ENCODE measurements around the gene BST2. TPM values are rescaled to one million over a fixed set of nuclear protein-coding genes. Genes with fewer than 3 reads are reported as not detected.

The BST2 gene
- total and polyA plus RNA-seq, 2 of the 4 experiments (the other 2 are of a cell fraction), result 0.18 to 0.92 TPM

GRCh38 chr19:17448131-17448967 lies 42.9 kb upstream of the BST2 start, which contains the start of gene TMEM221:
Gene TMEM221, minus strand, starts transcription at chr19:17448668. Its CDS starts 206 bp downstream, at chr19:17448462.
- Histone ChIP-seq H3K4ac (ENCODE audit: low read depth, low read length) (no peak within 1 kb of the TSS), H4K20me1 (ENCODE audit: insufficient read depth, low read length) (no peaks in the 10 kb centered on the region; the same call in 1 of the 2 replicates), H3K14ac (replicated peaks; ENCODE audit: low read depth, low read length) (no peak within 1 kb of the TSS), H2BK5ac (ENCODE audit: low read depth, low read length, poor library complexity, severe bottlenecking) (no peak within 1 kb of the TSS), H3K4me3 (ENCODE audit: insufficient read depth, low read depth, low read length) (peak within 1 kb of the TSS; percentile 30), H2BK120ac (ENCODE audit: low read depth, low read length) (no peak within 1 kb of the TSS), H3K9me3 (ENCODE audit: control insufficient read depth, insufficient read depth, low read length) (no peaks in the 10 kb centered on the region), H4K91ac (ENCODE audit: insufficient read depth, low read depth, low read length) (no peak within 1 kb of the TSS), H3K4me1 (ENCODE audit: control insufficient read depth, insufficient read depth, low read length) (no peaks in the 10 kb centered on the region), H3K9me1 (ENCODE audit: insufficient read depth, low read length) (no peaks in the 10 kb centered on the region), H2AK9ac (replicated peaks; ENCODE audit: low read depth, low read length, poor library complexity) (peak within 1 kb of the TSS; percentile 55), H3K79me1 (ENCODE audit: low read depth in 1 of 2, low read length in 2 of 2) (no peaks in the 10 kb centered on the region), H3K56ac (ENCODE audit: extremely low read depth, insufficient read depth, low read length) (no peak within 1 kb of the TSS), H3K36me3 (ENCODE audit: control insufficient read depth, insufficient read depth, low read length) (no peaks in the 10 kb centered on the region), H3K9ac (ENCODE audit: low read depth, low read length) (no peak within 1 kb of the TSS), H2BK20ac (ENCODE audit: low read depth, low read length) (no peak within 1 kb of the TSS), H3K23ac (ENCODE audit: low read depth, low read length) (no peak within 1 kb of the TSS), H4K5ac (ENCODE audit: low read depth, low read length) (no peak within 1 kb of the TSS), H3K18ac (ENCODE audit: low read depth, low read length) (no peak within 1 kb of the TSS), H3K4me2 (ENCODE audit: low read depth, low read length) (peak within 1 kb of the TSS; percentile 50; the same call in 1 of the 2 replicates), H4K8ac (ENCODE audit: low read depth in 2 of 2, low read length in 2 of 2) (no peak within 1 kb of the TSS), H2AFZ (replicated peaks; ENCODE audit: low read length, poor library complexity) (peak within 1 kb of the TSS; percentile 80), H2AK5ac (ENCODE audit: low read depth, low read length) (no peak within 1 kb of the TSS), H3K27me3 (ENCODE audit: control insufficient read depth, insufficient read depth, low read length) (peaks cover 12% of the 10 kb centered on the region), H2BK15ac (ENCODE audit: low read depth, low read length) (no peak within 1 kb of the TSS), H3K27ac (ENCODE audit: insufficient read depth, low read length) (no peak within 1 kb of the TSS)
- no peak for TF ChIP-seq RCOR1 (IDR thresholded peaks at IDR 0.05; ENCODE audit: insufficient replicate concordance, low read length)
- TF ChIP-seq MAZ (IDR thresholded peaks at IDR 0.05; ENCODE audit: borderline replicate concordance, low read depth, low read length), result peak; percentile 50; the same call in 1 of the 2 replicates
- TF ChIP-seq, protein P1, sequence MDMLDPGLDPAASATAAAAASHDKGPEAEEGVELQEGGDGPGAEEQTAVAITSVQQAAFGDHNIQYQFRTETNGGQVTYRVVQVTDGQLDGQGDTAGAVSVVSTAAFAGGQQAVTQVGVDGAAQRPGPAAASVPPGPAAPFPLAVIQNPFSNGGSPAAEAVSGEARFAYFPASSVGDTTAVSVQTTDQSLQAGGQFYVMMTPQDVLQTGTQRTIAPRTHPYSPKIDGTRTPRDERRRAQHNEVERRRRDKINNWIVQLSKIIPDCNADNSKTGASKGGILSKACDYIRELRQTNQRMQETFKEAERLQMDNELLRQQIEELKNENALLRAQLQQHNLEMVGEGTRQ (IDR thresholded peaks at IDR 0.05; ENCODE audit: low read depth, low read length), result no peak
- no peak for TF ChIP-seq ELK1 (IDR thresholded peaks at IDR 0.05; ENCODE audit: borderline replicate concordance, low read depth, low read length)
- TF ChIP-seq RAD21 (IDR thresholded peaks at IDR 0.05; ENCODE audit: low read length), result peak; percentile 17; the same call in 1 of the 2 replicates
- peak; percentile 29; the same call in 1 of the 2 replicates for TF ChIP-seq SMC3 (IDR thresholded peaks at IDR 0.05; ENCODE audit: low read depth, low read length)
- TF ChIP-seq POLR2A (IDR thresholded peaks at IDR 0.05; ENCODE audit: low read depth, low read length), result no peak
- no peak for TF ChIP-seq CHD1 (IDR thresholded peaks at IDR 0.05; ENCODE audit: low read depth, low read length)
- TF ChIP-seq CTCF (conservative IDR thresholded peaks at IDR 0.05; ENCODE audit: low read depth, low read length), result peak; percentile 55
- no peak for TF ChIP-seq BHLHE40 (IDR thresholded peaks at IDR 0.05; ENCODE audit: low read depth, low read length)
- TF ChIP-seq NFE2L2 (IDR thresholded peaks at IDR 0.05; ENCODE audit: low read depth, low read length), result no peak
- TF ChIP-seq RFX5 (IDR thresholded peaks at IDR 0.05; ENCODE audit: low read depth, low read length), result no peak
- TF ChIP-seq CEBPB (IDR thresholded peaks at IDR 0.05; ENCODE audit: low read depth, low read length), result no peak
- TF ChIP-seq MAFK (IDR thresholded peaks at IDR 0.05; ENCODE audit: low read depth, low read length), result no peak
- dilution Hi-C loops (cut with HindIII; ENCODE audit: low sequenced_read_pairs, unreplicated experiment) (no loop called here), intact Hi-C loops (cut with micrococcal nuclease) (no loop called here), in situ Hi-C loops (cut with MboI; ENCODE audit: low sequenced_read_pairs) (no loop called here)
- 3% methylated on average over 11 of the region's 81 CpGs; no CpG with 5 or more reads in 1 of the 2 experiments for WGBS, 2 experiments (ENCODE audit: extremely low coverage in 2 of 2, insufficient read length in 1 of 2)
- DNase-seq (no peak), ATAC-seq (ENCODE audit: low read depth) (peak; percentile 93)
- no TSS peak for BruUV-seq (replicated peaks)
- POLR2A ChIA-PET (ENCODE audit: unreplicated experiment), result no interaction called here
- CTCF ChIA-PET, result interaction anchor here (0.7 to 1.0 kb wide), 3 partner anchors 17 to 1792 kb away, joined by 3 to 4 read pairs (median 3); no protein-coding TSS in a partner anchor

Measured in IMR-90 (cell line).